Measurements from ENCODE around the gene LRRC8E.

The LRRC8E gene

DNA sequence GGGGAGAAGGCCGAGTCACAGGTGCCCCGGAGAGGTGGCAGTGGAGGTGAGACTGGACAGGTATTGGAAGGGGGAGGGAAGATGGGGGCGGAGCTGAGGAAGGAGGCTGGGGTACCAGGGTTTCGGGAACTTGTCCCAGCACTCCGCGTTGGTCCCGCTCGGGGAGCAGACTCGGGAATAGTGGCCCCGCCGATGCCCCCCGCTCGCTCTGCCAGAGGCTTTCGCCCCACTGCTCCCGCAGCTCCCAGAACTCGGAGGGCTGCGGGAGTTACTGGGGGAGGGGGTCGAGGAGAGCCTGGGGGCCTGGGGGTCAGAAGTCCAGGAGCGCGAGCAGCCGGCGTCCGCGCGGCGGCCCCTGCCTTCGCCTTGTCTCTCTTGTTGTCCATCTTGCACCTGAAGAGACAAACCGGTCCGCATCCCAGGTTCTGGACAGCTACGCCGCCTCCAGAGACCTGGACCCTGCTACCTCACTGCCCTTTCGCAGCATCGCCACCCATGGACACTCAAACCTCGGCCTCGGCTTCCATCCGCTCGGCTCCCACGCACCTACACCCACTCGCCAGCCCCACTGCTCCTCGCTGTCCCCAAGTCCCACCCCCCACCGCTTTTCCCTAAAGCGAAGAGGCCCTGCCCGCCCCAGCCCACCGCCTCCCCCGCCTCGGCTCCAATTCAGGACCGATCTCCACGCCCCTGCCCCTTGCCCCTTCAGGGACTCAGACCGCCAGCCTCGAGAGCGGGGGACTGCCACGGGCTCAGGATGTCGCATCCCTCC is 14.8 kb upstream of the LRRC8E start:
- no peak overlapping the region for H2BK120ac ChIP-seq (ENCODE audit: low read depth, low read length)
- no peak overlapping the region for H3K4ac ChIP-seq (ENCODE audit: low read depth, low read length)
- no peaks in the 10 kb centered on the region for H3K4me1 ChIP-seq (ENCODE audit: control insufficient read depth, low read depth, low read length)
- no peaks in the 10 kb centered on the region for H3K79me2 ChIP-seq (ENCODE audit: control insufficient read depth, insufficient read depth, low read length)
- peak overlapping the region; percentile 22 for H3K4me2 ChIP-seq (ENCODE audit: low read length)
- no peak overlapping the region for H4K8ac ChIP-seq (ENCODE audit: low read depth, low read length)
- no peak overlapping the region for H2BK15ac ChIP-seq (replicated peaks; ENCODE audit: low read depth)
- no peak overlapping the region for H3K27ac ChIP-seq (ENCODE audit: low read depth, low read length)
- H2BK5ac ChIP-seq (ENCODE audit: low read length): no peak overlapping the region
- H3K4me3 ChIP-seq (ENCODE audit: low read length): no peak overlapping the region
- WGBS (ENCODE audit: extremely low coverage, insufficient coverage, low lambda C conversion rate): no CpG with 5 or more reads among the region's 53 CpGs
- no peak overlapping the region for H4K5ac ChIP-seq (ENCODE audit: low read length)
- H3K18ac ChIP-seq (ENCODE audit: low read length): peak overlapping the region; percentile 22
- no peak overlapping the region for H3K23ac ChIP-seq (ENCODE audit: low read length)
- H3K56ac ChIP-seq (ENCODE audit: low read length): peak overlapping the region; percentile 49
- no peaks in the 10 kb centered on the region for H3K79me1 ChIP-seq (ENCODE audit: low read length)
- peaks cover 7% of the 10 kb centered on the region for H3K27me3 ChIP-seq (ENCODE audit: insufficient read depth, low read length, poor library complexity)
- no peak overlapping the region for H3K9ac ChIP-seq (ENCODE audit: low read length)
- H3K36me3 ChIP-seq (ENCODE audit: control insufficient read depth, insufficient read depth, low read length): no peaks in the 10 kb centered on the region
- no peak overlapping the region for H2AK5ac ChIP-seq (ENCODE audit: low read length)
- no peak for DNase-seq

DNA sequence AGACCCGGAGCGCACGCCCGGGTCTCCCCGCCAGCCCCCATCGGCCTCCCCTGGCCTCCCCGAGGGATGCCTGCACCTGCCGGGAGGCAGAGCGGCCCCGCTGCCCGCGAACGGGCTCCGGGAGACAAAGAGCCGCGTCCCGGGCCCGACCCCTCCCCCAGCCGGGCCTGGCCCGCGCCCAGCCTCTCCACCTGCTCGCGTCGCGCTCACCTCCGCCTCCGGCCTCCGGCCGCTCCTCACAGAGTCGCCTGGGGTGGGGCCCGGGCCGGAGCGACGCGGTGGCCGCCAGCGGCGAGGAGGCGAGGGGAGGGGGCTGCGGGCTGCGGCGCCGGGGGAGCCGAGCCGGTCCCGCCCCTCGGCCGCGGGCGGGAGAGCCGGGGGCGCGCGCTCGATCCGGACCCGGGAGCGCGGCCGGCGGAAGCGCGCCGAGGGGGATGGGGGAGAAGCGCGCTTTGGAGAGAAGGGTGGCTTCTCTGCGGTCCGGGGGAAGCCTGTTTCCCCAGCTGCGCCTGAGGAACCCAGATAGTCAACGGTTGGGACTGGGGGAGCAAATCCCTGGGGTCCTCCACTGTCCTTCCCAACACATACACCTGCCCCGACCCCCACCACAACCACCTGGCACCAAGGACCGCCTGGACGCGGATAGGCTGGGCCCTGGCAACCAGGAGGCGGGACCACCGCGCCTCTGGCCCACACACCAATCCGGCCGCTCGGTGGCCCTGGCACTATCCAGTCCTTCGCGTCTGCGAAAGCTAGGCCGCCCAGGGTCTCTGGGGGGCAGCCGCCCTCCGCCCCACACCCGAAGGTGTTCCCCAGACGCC is 14.0 kb upstream of the LRRC8E start, which contains the start of gene PRR36:
Gene PRR36, minus strand, starts transcription at position 315 of the 821 bp plus-strand sequence. CDS start 701 bp downstream, outside the sequence.
- no peaks in the 10 kb centered on the region for H3K79me2 ChIP-seq (ENCODE audit: control insufficient read depth, insufficient read depth, low read length)
- H3K9ac ChIP-seq (ENCODE audit: low read length): no peak within 1 kb of the TSS
- peak within 1 kb of the TSS; percentile 49 for H3K56ac ChIP-seq (ENCODE audit: low read length)
- no peak within 1 kb of the TSS for H2BK120ac ChIP-seq (ENCODE audit: low read depth, low read length)
- no peak within 1 kb of the TSS for H2AK5ac ChIP-seq (ENCODE audit: low read length)
- no peak within 1 kb of the TSS for H2BK15ac ChIP-seq (replicated peaks; ENCODE audit: low read depth)
- H3K79me1 ChIP-seq (ENCODE audit: low read length): no peaks in the 10 kb centered on the region
- H3K27ac ChIP-seq (ENCODE audit: low read depth, low read length): no peak within 1 kb of the TSS
- no peak within 1 kb of the TSS for H2BK5ac ChIP-seq (ENCODE audit: low read length)
- DNase-seq: peak; percentile 71
- H3K4me1 ChIP-seq (ENCODE audit: control insufficient read depth, low read depth, low read length): no peaks in the 10 kb centered on the region
- no peaks in the 10 kb centered on the region for H3K36me3 ChIP-seq (ENCODE audit: control insufficient read depth, insufficient read depth, low read length)
- peak within 1 kb of the TSS; percentile 22 for H3K18ac ChIP-seq (ENCODE audit: low read length)
- no peak within 1 kb of the TSS for H4K8ac ChIP-seq (ENCODE audit: low read depth, low read length)
- peaks cover 7% of the 10 kb centered on the region for H3K27me3 ChIP-seq (ENCODE audit: insufficient read depth, low read length, poor library complexity)
- no peak within 1 kb of the TSS for H3K23ac ChIP-seq (ENCODE audit: low read length)
- no peak within 1 kb of the TSS for H4K5ac ChIP-seq (ENCODE audit: low read length)
- H3K4me3 ChIP-seq (ENCODE audit: low read length): peak within 1 kb of the TSS; percentile 38
- no CpG with 5 or more reads among the region's 88 CpGs for WGBS (ENCODE audit: extremely low coverage, insufficient coverage, low lambda C conversion rate)
- H3K4me2 ChIP-seq (ENCODE audit: low read length): peak within 1 kb of the TSS; percentile 73
- H3K4ac ChIP-seq (ENCODE audit: low read depth, low read length): no peak within 1 kb of the TSS

DNA sequence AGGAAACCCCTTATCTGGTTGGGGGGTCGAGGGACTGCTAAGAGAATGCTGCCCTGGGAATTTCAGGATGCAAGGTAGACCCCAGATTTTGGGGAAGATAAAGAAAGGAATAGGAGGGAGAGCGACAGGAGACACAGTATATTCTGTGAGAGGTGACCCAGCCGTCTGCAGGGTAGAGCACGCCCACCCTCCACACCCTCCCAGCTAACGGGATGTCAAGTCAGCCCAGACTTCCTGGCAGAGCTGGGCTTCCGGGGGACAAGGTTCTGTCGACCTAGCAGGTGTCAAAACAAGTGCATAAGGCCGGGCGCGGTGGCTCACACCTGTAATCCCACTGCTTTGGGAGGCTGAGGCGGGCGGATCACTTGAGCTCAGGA is 13.4 kb upstream of the LRRC8E start:
- no peaks in the 10 kb centered on the region for H3K79me2 ChIP-seq (ENCODE audit: control insufficient read depth, insufficient read depth, low read length)
- H4K5ac ChIP-seq (ENCODE audit: low read length): no peak overlapping the region
- H3K36me3 ChIP-seq (ENCODE audit: control insufficient read depth, insufficient read depth, low read length): no peaks in the 10 kb centered on the region
- H3K4me1 ChIP-seq (ENCODE audit: control insufficient read depth, low read depth, low read length): no peaks in the 10 kb centered on the region
- no peak overlapping the region for H2BK120ac ChIP-seq (ENCODE audit: low read depth, low read length)
- no peak overlapping the region for H3K27ac ChIP-seq (ENCODE audit: low read depth, low read length)
- H2BK5ac ChIP-seq (ENCODE audit: low read length): no peak overlapping the region
- no peak overlapping the region for H3K4ac ChIP-seq (ENCODE audit: low read depth, low read length)
- no peak overlapping the region for H3K56ac ChIP-seq (ENCODE audit: low read length)
- H3K18ac ChIP-seq (ENCODE audit: low read length): no peak overlapping the region
- H2AK5ac ChIP-seq (ENCODE audit: low read length): no peak overlapping the region
- H3K27me3 ChIP-seq (ENCODE audit: insufficient read depth, low read length, poor library complexity): peaks cover 7% of the 10 kb centered on the region
- WGBS (ENCODE audit: extremely low coverage, insufficient coverage, low lambda C conversion rate): no CpG with 5 or more reads among the region's 12 CpGs
- H3K4me3 ChIP-seq (ENCODE audit: low read length): no peak overlapping the region
- no peak overlapping the region for H4K8ac ChIP-seq (ENCODE audit: low read depth, low read length)
- H3K9ac ChIP-seq (ENCODE audit: low read length): no peak overlapping the region
- H3K4me2 ChIP-seq (ENCODE audit: low read length): peak overlapping the region; percentile 31
- no peak for DNase-seq
- H3K23ac ChIP-seq (ENCODE audit: low read length): no peak overlapping the region
- H3K79me1 ChIP-seq (ENCODE audit: low read length): no peaks in the 10 kb centered on the region
- H2BK15ac ChIP-seq (replicated peaks; ENCODE audit: low read depth): no peak overlapping the region

DNA sequence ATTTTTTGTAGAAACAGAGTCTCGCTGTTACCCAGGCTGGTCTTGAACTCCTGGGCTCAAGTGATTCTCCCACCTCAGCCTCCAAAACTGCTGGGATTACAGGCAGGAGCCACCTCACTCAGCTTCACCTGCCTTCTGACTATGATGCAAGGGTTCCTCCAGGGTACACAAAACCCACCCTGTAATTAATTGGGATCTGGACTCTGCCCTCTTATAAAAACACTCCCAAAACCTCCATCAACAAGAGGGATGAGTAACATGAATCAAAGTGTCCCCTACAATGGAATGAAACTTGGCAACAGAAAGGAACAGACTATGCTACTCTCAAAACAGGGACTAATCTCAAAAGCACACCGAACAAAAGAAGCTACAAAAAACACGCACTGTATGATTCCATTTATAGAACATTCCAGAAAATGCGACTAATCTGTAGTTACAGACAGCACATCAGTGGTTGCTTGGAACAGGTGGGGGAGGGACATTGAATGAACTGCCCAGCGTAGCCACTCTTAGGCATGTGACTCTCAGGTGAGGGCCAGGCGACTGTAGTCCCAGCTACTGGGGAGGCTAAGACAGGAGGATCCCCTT is 11.0 kb upstream of the LRRC8E start:
- Histone ChIP-seq H2BK5ac (ENCODE audit: low read length) (no peak overlapping the region), H3K4me3 (ENCODE audit: low read length) (no peak overlapping the region), H4K8ac (ENCODE audit: low read depth, low read length) (no peak overlapping the region), H2BK15ac (replicated peaks; ENCODE audit: low read depth) (no peak overlapping the region), H2BK120ac (ENCODE audit: low read depth, low read length) (no peak overlapping the region), H3K79me1 (ENCODE audit: low read length) (no peaks in the 10 kb centered on the region), H2AK5ac (ENCODE audit: low read length) (no peak overlapping the region), H3K4me2 (ENCODE audit: low read length) (no peak overlapping the region), H3K4me1 (ENCODE audit: control insufficient read depth, low read depth, low read length) (no peaks in the 10 kb centered on the region), H3K27ac (ENCODE audit: low read depth, low read length) (no peak overlapping the region), H4K5ac (ENCODE audit: low read length) (no peak overlapping the region), H3K79me2 (ENCODE audit: control insufficient read depth, insufficient read depth, low read length) (no peaks in the 10 kb centered on the region), H3K23ac (ENCODE audit: low read length) (no peak overlapping the region), H3K18ac (ENCODE audit: low read length) (no peak overlapping the region), H3K9ac (ENCODE audit: low read length) (no peak overlapping the region), H3K56ac (ENCODE audit: low read length) (no peak overlapping the region), H3K27me3 (ENCODE audit: insufficient read depth, low read length, poor library complexity) (peaks cover 7% of the 10 kb centered on the region), H3K36me3 (ENCODE audit: control insufficient read depth, insufficient read depth, low read length) (no peaks in the 10 kb centered on the region), H3K4ac (ENCODE audit: low read depth, low read length) (no peak overlapping the region)
- DNase-seq: no peak
- WGBS (ENCODE audit: extremely low coverage, insufficient coverage, low lambda C conversion rate): no CpG with 5 or more reads among the region's 6 CpGs

DNA sequence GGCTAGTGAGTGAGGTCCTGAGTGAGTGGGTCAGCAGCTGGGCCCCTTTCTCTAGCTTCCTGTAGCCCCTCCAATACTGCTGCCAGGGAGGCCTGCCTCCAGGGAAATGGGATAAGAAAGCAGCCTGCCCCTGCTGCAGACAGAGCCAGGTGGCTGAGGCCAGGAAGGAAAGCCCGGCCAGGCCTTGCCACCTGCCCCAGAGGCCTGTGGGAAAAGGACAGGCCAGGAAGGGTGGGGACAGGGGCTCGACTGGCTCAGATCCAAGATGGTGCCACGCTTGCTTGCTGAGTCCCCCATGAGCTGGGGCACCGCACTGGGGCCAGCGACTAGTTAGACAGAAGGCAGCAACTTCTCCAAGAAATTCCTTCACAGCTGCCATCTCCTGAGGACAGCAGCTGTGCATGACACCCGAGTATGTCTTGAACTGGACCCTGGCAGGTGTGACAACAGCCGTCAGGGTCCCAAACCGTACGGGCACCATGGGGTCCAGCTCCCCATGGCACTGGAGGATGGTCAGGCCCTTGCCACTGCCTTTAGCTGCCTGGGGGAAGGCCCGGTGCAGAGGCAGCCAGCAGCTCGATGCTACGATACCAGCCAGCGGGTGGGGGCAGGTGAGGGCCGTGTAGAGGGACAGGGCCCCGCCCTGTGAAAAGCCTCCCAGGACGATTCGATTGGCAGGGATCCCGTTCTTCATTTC is 9.1 kb upstream of the LRRC8E start:
- no peak overlapping the region for H3K27ac ChIP-seq (ENCODE audit: low read depth, low read length)
- no peak for DNase-seq

More for the DNA sequence above, 9.1 kb upstream of the LRRC8E start:
- no peaks in the 10 kb centered on the region for H3K79me1 ChIP-seq (ENCODE audit: low read length)
- no peak overlapping the region for H2BK15ac ChIP-seq (replicated peaks; ENCODE audit: low read depth)
- no peaks in the 10 kb centered on the region for H3K36me3 ChIP-seq (ENCODE audit: control insufficient read depth, insufficient read depth, low read length)
- no CpG with 5 or more reads among the region's 18 CpGs for WGBS (ENCODE audit: extremely low coverage, insufficient coverage, low lambda C conversion rate)
- no peak overlapping the region for H3K56ac ChIP-seq (ENCODE audit: low read length)
- no peak overlapping the region for H3K23ac ChIP-seq (ENCODE audit: low read length)
- H3K4me2 ChIP-seq (ENCODE audit: low read length): no peak overlapping the region
- H3K4me1 ChIP-seq (ENCODE audit: control insufficient read depth, low read depth, low read length): no peaks in the 10 kb centered on the region
- no peak overlapping the region for H3K4me3 ChIP-seq (ENCODE audit: low read length)
- no peak overlapping the region for H3K4ac ChIP-seq (ENCODE audit: low read depth, low read length)
- no peak overlapping the region for H4K5ac ChIP-seq (ENCODE audit: low read length)
- no peaks in the 10 kb centered on the region for H3K27me3 ChIP-seq (ENCODE audit: insufficient read depth, low read length, poor library complexity)
- no peak overlapping the region for H3K9ac ChIP-seq (ENCODE audit: low read length)
- H3K18ac ChIP-seq (ENCODE audit: low read length): no peak overlapping the region
- H3K79me2 ChIP-seq (ENCODE audit: control insufficient read depth, insufficient read depth, low read length): no peaks in the 10 kb centered on the region
- H4K8ac ChIP-seq (ENCODE audit: low read depth, low read length): no peak overlapping the region
- H2BK5ac ChIP-seq (ENCODE audit: low read length): no peak overlapping the region
- H2BK120ac ChIP-seq (ENCODE audit: low read depth, low read length): no peak overlapping the region
- no peak overlapping the region for H2AK5ac ChIP-seq (ENCODE audit: low read length)
